Esophagus squamous epithelium (tissue), 4 donors: Measurements from ENCODE around the gene PDK2.
A peak's percentile ranks its signal among the peaks of the same experiment; 100 is the strongest.

Experiments used
- CTCF ChIP-seq, 6 experiments: fragments of 450-650 bp in 4 of 6; fragments of 200-600 bp in 2 of 6; sonication (generic) in 2 of 6; IDR thresholded peaks; one replicate each; pipeline ENCODE4 v1.5.1; 2016 to 2019; ENCODE audit warnings: antibody characterized with exemption in 6 of 6, mild to moderate bottlenecking in 4 of 6, moderate library complexity in 4 of 6
- POLR2A ChIP-seq, 4 donors: fragments of 450-650 bp; IDR thresholded peaks; one replicate each; pipeline ENCODE4 v1.6.1; 2017; ENCODE audit warnings: antibody characterized with exemption in 4 of 4, mild to moderate bottlenecking in 4 of 4, moderate library complexity in 3 of 4

- TF ChIP-seq CTCF (IDR thresholded peaks at IDR 0.05) = peak in 5 of 6 experiments; percentile 36 to 62 (median 40)
- no peak for TF ChIP-seq POLR2A (IDR thresholded peaks at IDR 0.05)
These were observed 19.8 kb downstream of the PDK2 start for GRCh38 chr17:50114849-50115357.
